Natural killer cell (primary cell): ENCODE data around the gene GART. TPM values are rescaled to one million over a fixed set of nuclear protein-coding genes. Genes with fewer than 3 reads are reported as not detected.

Experiments
- ATAC-seq, 3 donors: fragments of 150-1000 bp in 2 of 3; fragments of 200-7000 bp in 1 of 3; cut with Tn5 transposase; 1 replicate in 1 of 3; 2 replicates in 2 of 3; pipeline ENCODE4 v1.10.0; 2021; ENCODE audit warnings: mild to moderate bottlenecking in 2 of 3, moderate library complexity in 2 of 3
- DNase-seq, 2 donors: peaks; one replicate each; pipeline versions ENCODE4 v3.0.0 to v3.0.0-alpha.2; 2013 to 2021; ENCODE audit warnings: mixed read lengths in 1 of 2
- H3K27ac ChIP-seq: one replicate; pipeline ENCODE4 v1.5.1; 2013; ENCODE audit warnings: mild to moderate bottlenecking, low read length
- H3K27me3 ChIP-seq: one replicate; pipeline ENCODE4 v1.6.1; 2013; ENCODE audit warnings: low read length; ENCODE audit not compliant: control insufficient read depth, insufficient read depth
- H3K36me3 ChIP-seq: one replicate; pipeline ENCODE4 v1.6.1; 2013; ENCODE audit warnings: low read length; ENCODE audit not compliant: control insufficient read depth, insufficient read depth
- H3K4me1 ChIP-seq: one replicate; pipeline ENCODE4 v1.6.1; 2013; ENCODE audit warnings: low read length; ENCODE audit not compliant: control insufficient read depth, insufficient read depth
- H3K4me3 ChIP-seq: one replicate; pipeline ENCODE4 v1.5.1; 2013; ENCODE audit warnings: low read length
- H3K9me3 ChIP-seq: one replicate; pipeline ENCODE4 v1.6.1; 2013; ENCODE audit warnings: low read length; ENCODE audit not compliant: control insufficient read depth, insufficient read depth
- H3K27ac Mint-ChIP-seq, 2 donors: one replicate each; pipeline ENCODE4 v1.8.0; 2022; ENCODE audit warnings: mild to moderate bottlenecking in 2 of 2, mixed read lengths in 2 of 2, moderate library complexity in 1 of 2
- H3K27me3 Mint-ChIP-seq, 2 donors: one replicate each; pipeline ENCODE4 v1.8.0; 2022; ENCODE audit warnings: low read depth in 2 of 2, mixed read lengths in 2 of 2
- H3K36me3 Mint-ChIP-seq: one replicate; pipeline ENCODE4 v1.8.0; 2022; ENCODE audit warnings: mixed read lengths
- H3K4me1 Mint-ChIP-seq, 2 donors: one replicate each; pipeline ENCODE4 v1.8.0; 2022; ENCODE audit warnings: mixed read lengths in 2 of 2
- H3K4me3 Mint-ChIP-seq: one replicate; pipeline ENCODE4 v1.8.0; 2022; ENCODE audit warnings: mild to moderate bottlenecking, moderate library complexity, mixed read lengths
- H3K9me3 Mint-ChIP-seq, 2 donors: one replicate each; pipeline ENCODE4 v1.8.0; 2022; ENCODE audit warnings: mixed read lengths in 2 of 2
- CTCF ChIP-seq: fragments of 200-600 bp; IDR thresholded peaks from one replicate; pipeline ENCODE4 v1.8.0; 2022; ENCODE audit warnings: antibody characterized with exemption
- WGBS: methylation state at CpG from one replicate; pipeline ENCODE4 v1.1.7; 2013; ENCODE audit warnings: missing lambda C conversion rate; ENCODE audit not compliant: insufficient coverage; 5-methylcytosine and 5-hydroxymethylcytosine counted together
- intact Hi-C: fragments of 100-400 bp; cut with micrococcal nuclease; formaldehyde crosslinking; loops from one replicate; pipeline ENCODE4 v1.14.2; 2022
- total RNA-seq, 4 donors: library from RNA; stranded (reverse); fragments of 120-200 nt in 1 of 4; gene quantifications; one replicate each; pipeline versions ENCODE4 v1.2.3 to v1.2.4, GENCODE V29; 2013 to 2022

GART gene
- total RNA-seq, 3 donors from 2014 or later (not counting 1 experiment from before 2014, with no cell fraction given), result 33.4 to 53.1 (median 34.6) TPM

- no peak for TF ChIP-seq CTCF
- Mint-ChIP-seq H3K36me3 (peaks cover 24% of the 10 kb centered on the region), H3K4me1 (peaks cover 17 to 19% of the 10 kb centered on the region in 2 donors), H3K27ac (peak overlapping the region; percentile 19 to 52), H3K4me3 (no peak overlapping the region), H3K27me3 (no peaks in the 10 kb centered on the region), H3K9me3 (no peaks in the 10 kb centered on the region)
- Histone ChIP-seq H3K27ac (no peak overlapping the region), H3K27me3 (no peaks in the 10 kb centered on the region), H3K36me3 (peaks cover 92% of the 10 kb centered on the region), H3K4me3 (no peak overlapping the region), H3K9me3 (no peaks in the 10 kb centered on the region), H3K4me1 (no peaks in the 10 kb centered on the region)
- no peak for ATAC-seq
- DNase-seq, result no peak
- 96% methylated on average over 3 of the region's 3 CpGs for WGBS
- intact Hi-C loops, result no loop called here
Observed at GRCh38 chr21:33572350-33572749, 30.4 kb upstream of the GART start.

- Histone ChIP-seq H3K27me3 (no peaks in the 10 kb centered on the region), H3K4me3 (no peak overlapping the region), H3K36me3 (peaks cover 85% of the 10 kb centered on the region), H3K4me1 (no peaks in the 10 kb centered on the region), H3K27ac (no peak overlapping the region), H3K9me3 (no peaks in the 10 kb centered on the region)
- Mint-ChIP-seq H3K27ac (peak overlapping the region; percentile 47 to 49), H3K36me3 (peaks cover 24% of the 10 kb centered on the region), H3K27me3 (no peaks in the 10 kb centered on the region), H3K4me3 (no peak overlapping the region), H3K4me1 (peaks cover 11 to 19% of the 10 kb centered on the region in 2 donors), H3K9me3 (no peaks in the 10 kb centered on the region)
- ATAC-seq (no peak), DNase-seq (no peak)
- intact Hi-C loops, result no loop called here
- TF ChIP-seq CTCF, result no peak
- WGBS, result 95% methylated on average over 5 of the region's 5 CpGs
Observed at GRCh38 chr21:33569991-33570390, 28.1 kb upstream of the GART start.

GRCh38 chr21:33568448-33568847 lies 26.5 kb upstream of the GART start:
- ATAC-seq, result no peak
- WGBS, result 100% methylated on average over 2 of the region's 2 CpGs
- no peaks in the 10 kb centered on the region for H3K4me1 ChIP-seq
- intact Hi-C loops, result no loop called here
- peaks cover 19 to 27% of the 10 kb centered on the region in 2 donors for H3K4me1 Mint-ChIP-seq
- DNase-seq, result no peak
- no peak overlapping the region for H3K4me3 ChIP-seq
- peaks cover 78% of the 10 kb centered on the region for H3K36me3 ChIP-seq
- no peak overlapping the region for H3K4me3 Mint-ChIP-seq
- H3K36me3 Mint-ChIP-seq, result peaks cover 20% of the 10 kb centered on the region
- no peaks in the 10 kb centered on the region for H3K27me3 ChIP-seq
- no peaks in the 10 kb centered on the region for H3K9me3 Mint-ChIP-seq
- peak overlapping the region; percentile 22 to 36 for H3K27ac Mint-ChIP-seq
- TF ChIP-seq CTCF, result no peak
- no peak overlapping the region for H3K27ac ChIP-seq
- H3K9me3 ChIP-seq, result no peaks in the 10 kb centered on the region
- no peaks in the 10 kb centered on the region for H3K27me3 Mint-ChIP-seq

- no peaks in the 10 kb centered on the region for H3K9me3 Mint-ChIP-seq
- no peak overlapping the region for H3K27ac ChIP-seq
- no peaks in the 10 kb centered on the region for H3K9me3 ChIP-seq
- DNase-seq, result no peak
- no peak for ATAC-seq
- no peak overlapping the region for H3K4me3 ChIP-seq
- no peaks in the 10 kb centered on the region for H3K27me3 ChIP-seq
- intact Hi-C loops, result no loop called here
- H3K27ac Mint-ChIP-seq, result peak overlapping the region; percentile 22 to 36
- no peak overlapping the region for H3K4me3 Mint-ChIP-seq
- H3K36me3 ChIP-seq, result peaks cover 76% of the 10 kb centered on the region
- H3K4me1 Mint-ChIP-seq, result peaks cover 25 to 29% of the 10 kb centered on the region in 2 donors
- no peaks in the 10 kb centered on the region for H3K4me1 ChIP-seq
- TF ChIP-seq CTCF, result no peak
- H3K27me3 Mint-ChIP-seq, result no peaks in the 10 kb centered on the region
- 89% methylated on average over 6 of the region's 6 CpGs for WGBS
- peaks cover 20% of the 10 kb centered on the region for H3K36me3 Mint-ChIP-seq
Observed at GRCh38 chr21:33567914-33568313, 26.0 kb upstream of the GART start.
